Glomerular visceral epithelial cell (primary cell): ENCODE results near the gene ANKRD10.

Experiments used
- DNase-seq: peaks from one replicate; pipeline ENCODE4 v3.0.0-alpha.2; 2016; ENCODE audit errors: extremely low spot score

Gene ANKRD10

DNA sequence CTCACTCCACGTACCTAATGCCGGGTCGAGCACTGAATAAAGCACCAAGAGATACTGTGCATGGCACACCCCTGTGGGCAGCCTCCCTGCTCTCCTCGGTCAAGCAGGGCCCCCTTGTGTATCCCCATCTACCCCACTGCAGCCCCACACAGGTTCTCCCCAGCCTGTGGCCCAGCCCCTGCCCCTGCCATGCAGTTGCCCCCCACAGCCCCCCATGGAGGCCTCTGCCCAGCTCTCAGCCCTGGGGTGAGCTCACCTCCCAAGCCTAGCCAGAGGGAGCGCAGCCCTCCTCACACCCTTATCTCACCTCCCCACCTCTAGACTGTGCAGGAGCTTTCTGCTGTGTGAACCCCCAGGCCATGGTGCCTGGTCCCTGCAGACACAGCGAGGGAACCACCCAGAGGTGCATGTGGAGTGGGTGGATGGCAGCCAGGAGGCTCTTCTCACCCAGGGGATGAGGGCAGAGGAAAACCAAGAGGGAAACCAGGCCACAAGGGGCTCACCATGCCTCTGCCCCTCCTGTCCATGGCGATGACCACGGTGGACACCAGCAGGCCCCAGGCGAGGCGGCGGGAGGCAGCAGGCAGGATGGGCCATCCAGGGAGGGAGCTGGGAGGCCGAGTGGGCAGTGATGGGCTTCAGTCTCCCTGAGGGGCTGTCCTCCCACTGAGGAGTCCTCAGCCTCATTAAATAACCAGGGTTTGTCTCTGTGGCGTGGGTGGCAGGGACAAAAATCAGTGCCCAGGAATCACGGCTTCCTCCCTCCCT, 83.2 kb downstream of the ANKRD10 start:
- DNase-seq = no peak

DNA sequence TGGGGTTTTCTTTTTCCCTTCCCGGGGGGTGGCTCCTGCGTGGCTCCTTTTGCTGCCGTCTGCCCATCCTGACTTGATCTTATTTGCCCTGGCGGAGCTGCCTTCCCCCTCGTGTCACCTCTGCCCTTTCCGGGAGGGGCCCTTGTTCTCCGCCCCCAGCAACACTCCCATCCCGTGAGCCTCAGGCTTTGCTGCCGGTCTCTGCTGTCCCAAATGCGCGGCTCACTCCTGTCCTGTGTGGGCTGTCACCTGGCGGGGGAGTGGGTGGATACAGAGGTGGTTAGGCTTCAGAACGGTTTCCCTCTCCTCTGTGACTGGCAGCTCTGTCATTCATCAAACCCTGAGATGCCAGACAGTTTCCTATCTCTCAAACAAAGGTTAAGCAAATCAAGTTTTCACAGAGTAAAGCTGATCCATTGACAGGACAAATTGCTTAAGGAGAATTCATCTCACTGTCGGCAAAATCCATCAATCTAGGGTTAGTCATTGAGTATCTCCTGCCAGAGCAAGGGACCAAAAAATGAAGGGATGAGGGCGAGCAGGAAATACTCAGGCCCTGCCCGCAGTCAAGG, 84.0 kb downstream of the ANKRD10 start:
- DNase-seq = no peak

DNA sequence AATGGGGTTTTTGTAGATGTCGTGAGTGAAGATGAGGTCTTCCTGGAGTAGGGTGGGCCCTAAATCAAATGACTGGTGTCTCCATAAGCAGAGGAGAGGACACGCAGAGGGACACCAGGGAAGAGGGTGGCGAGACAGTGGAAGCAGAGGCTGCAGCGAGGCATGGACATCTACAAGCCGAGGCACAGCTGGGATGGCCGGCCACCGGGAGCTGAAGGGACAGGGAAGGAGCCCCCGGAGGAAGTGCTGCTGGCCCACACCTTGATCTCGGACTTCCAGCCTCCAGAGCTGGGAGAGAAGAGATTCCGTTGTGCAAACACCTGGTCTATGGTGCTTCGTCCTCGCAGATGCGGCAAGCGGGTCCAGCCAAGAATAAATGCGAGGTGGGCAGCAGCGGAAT, 84.5 kb downstream of the ANKRD10 start:
- DNase-seq = no peak

DNA sequence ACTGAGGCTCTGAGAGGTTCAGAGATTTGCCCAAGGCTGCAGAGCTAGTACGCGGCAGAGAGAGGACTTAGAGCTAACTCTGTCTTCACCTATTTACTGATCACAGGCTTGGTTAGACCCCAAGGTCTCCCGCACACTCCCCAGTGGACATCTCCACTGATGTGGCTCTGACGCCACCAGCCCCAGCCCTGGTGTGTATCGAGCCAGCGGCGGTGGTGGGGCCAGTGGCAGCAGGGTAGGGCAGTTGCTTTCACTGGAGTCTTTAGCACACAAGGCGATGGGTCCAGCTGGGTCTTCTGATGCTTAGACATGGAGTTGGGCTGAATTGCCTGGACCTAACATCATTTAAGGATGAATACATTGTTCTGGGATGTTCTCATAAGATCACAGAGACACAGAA, 85.4 kb downstream of the ANKRD10 start:
- DNase-seq = no peak

DNA sequence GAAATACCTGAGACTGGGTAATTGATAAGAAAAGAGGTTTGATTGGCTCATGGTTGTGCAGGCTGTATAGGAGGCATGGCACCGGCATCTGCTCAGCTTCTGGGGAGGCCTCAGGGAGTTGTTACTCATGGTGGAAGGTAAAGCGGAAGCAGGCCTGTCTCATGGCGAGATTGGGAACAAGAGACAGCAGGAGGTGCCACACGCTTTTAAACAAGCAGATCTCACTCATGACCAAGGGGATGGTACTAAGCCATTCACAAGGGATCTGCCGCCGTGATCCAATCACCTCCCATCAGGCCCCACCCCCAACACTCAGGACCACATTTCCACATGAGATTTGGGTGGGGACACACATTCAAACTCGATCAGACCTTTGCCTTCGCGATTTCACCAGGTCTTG, 86.2 kb downstream of the ANKRD10 start:
- DNase-seq = no peak
